GM21528 (cell line): Measurements from ENCODE around the gene ATP13A5.
A peak's percentile ranks its signal among the peaks of the same experiment; 100 is the strongest.

Experiments
- ATAC-seq: cut with Tn5 transposase; IDR thresholded peaks from one replicate; pipeline ENCODE4 v1.9.1; 2021; ENCODE audit warnings: mild to moderate bottlenecking, moderate library complexity; ENCODE audit not compliant: unreplicated experiment, low FRiP score

The ATP13A5 gene

GRCh38 chr3:193378706-193379105, at the start of gene ATP13A5:
Gene ATP13A5, minus strand, starts transcription at chr3:193378753. Its CDS starts 28 bp downstream, at chr3:193378725.
- no peak for ATAC-seq

GRCh38 chr3:193418576-193419373, 40.2 kb upstream of the ATP13A5 start:
- no peak for ATAC-seq

- no peak for ATAC-seq
Observed at GRCh38 chr3:193416629-193417028, 38.1 kb upstream of the ATP13A5 start.

GRCh38 chr3:193407688-193408087, 29.1 kb upstream of the ATP13A5 start:
- no peak for ATAC-seq

GRCh38 chr3:193407112-193407511, 28.6 kb upstream of the ATP13A5 start:
- ATAC-seq: no peak

GRCh38 chr3:193403307-193403706, 24.8 kb upstream of the ATP13A5 start:
- ATAC-seq: no peak

GRCh38 chr3:193400304-193400703, 21.8 kb upstream of the ATP13A5 start:
- no peak for ATAC-seq

GRCh38 chr3:193396451-193397244, 18.1 kb upstream of the ATP13A5 start:
- no peak for ATAC-seq

GRCh38 chr3:193391902-193392301, 13.3 kb upstream of the ATP13A5 start:
- ATAC-seq: no peak

- no peak for ATAC-seq
Observed at GRCh38 chr3:193389335-193389734, 10.8 kb upstream of the ATP13A5 start.

GRCh38 chr3:193388361-193388760, 9.8 kb upstream of the ATP13A5 start:
- no peak for ATAC-seq

- ATAC-seq: no peak
Observed at GRCh38 chr3:193387596-193387995, 9.0 kb upstream of the ATP13A5 start.

- no peak for ATAC-seq
Observed at GRCh38 chr3:193377591-193377990, 962 bp downstream of the ATP13A5 start.

- ATAC-seq: no peak
Observed at GRCh38 chr3:193375614-193376013, 2.9 kb downstream of the ATP13A5 start.

GRCh38 chr3:193372783-193373182, 5.8 kb downstream of the ATP13A5 start:
- ATAC-seq: peak; percentile 62

GRCh38 chr3:193367868-193368267, 10.7 kb downstream of the ATP13A5 start:
- no peak for ATAC-seq

GRCh38 chr3:193357291-193357690, 21.3 kb downstream of the ATP13A5 start:
- ATAC-seq: no peak

- ATAC-seq: no peak
Observed at GRCh38 chr3:193354423-193354822, 24.1 kb downstream of the ATP13A5 start.

GRCh38 chr3:193350744-193351143, 27.8 kb downstream of the ATP13A5 start:
- ATAC-seq: no peak

GRCh38 chr3:193348686-193349085, 29.9 kb downstream of the ATP13A5 start:
- no peak for ATAC-seq
